HepG2 (cell line): ENCODE data around the gene BOLA3.

Experiments used
- CBX1 ChIP-seq: IDR thresholded peaks from one replicate; pipeline ENCODE4 v1.6.1; 2016; ENCODE audit warnings: antibody characterized with exemption, low read depth
- HOXD1 ChIP-seq: sonication (generic); formaldehyde crosslinking; IDR thresholded peaks from 2 replicates; pipeline ENCODE4 v1.5.0; 2020; ENCODE audit warnings: missing genetic modification reagents
- POLR2AphosphoS5 ChIP-seq: IDR thresholded peaks from 2 replicates; pipeline ENCODE4 v1.6.1; 2012; ENCODE audit warnings: low read depth, low read length
- REPIN1 ChIP-seq: sonication (generic); formaldehyde crosslinking; IDR thresholded peaks from 2 replicates; pipeline ENCODE4 v1.8.0; 2022; ENCODE audit warnings: missing genetic modification reagents, low read depth, mild to moderate bottlenecking, borderline replicate concordance
- TP53 ChIP-seq: sonication (generic); formaldehyde crosslinking; conservative IDR thresholded peaks from 2 replicates; pipeline ENCODE4 v1.4.0; 2020; ENCODE audit warnings: missing genetic modification reagents

DNA sequence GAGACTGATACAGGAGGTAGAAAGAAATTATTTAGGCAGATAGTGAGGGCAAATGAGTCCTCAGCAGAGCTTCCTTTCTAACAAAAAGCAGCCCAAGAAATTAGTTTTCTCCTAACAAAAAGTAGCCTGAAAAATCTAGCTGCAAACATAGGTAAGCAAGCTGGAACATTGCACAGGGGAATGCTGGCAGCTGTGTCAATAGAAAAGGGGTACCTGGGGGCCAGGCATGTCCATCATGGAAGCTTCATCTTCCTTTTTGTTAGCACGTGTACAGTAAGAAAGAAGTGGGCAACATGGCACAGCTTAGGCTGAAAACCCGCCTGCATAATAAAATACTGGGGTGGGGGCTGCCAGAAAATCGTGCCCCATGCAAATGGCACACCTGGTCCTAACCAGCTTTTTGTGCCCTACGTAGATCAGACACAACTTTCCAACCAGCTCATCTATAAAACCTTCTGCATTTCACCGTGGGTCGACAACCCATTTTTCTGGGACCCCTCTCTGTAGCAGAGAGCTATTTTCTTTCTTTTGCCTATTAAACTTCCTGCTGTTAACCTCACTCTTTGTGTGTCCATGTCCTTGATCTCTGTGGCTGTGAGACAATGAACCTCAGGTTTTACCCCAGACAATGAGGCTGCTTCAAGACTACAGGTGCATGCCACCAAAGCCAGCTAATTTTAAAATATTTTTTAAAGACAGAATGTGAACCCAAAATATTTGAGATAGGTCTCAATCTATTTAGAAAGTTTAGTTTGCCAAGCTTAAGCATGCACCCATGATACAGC, 44.1 kb upstream of the BOLA3 start:
- TF ChIP-seq CBX1 (no peak), HOXD1 (CRISPR knock-in tag) (no peak), POLR2AphosphoS5 (no peak), REPIN1 (CRISPR knock-in tag) (no peak), TP53 (CRISPR knock-in tag) (no peak)
